Ammon's horn (tissue), 1 donor: Measurements from ENCODE around the gene PPT2.
A peak's percentile ranks its signal among the peaks of the same experiment; 100 is the strongest.

Experiments
- DNase-seq: peaks from one replicate; pipeline ENCODE4 v3.0.0-alpha.2; 2016; ENCODE audit warnings: low spot score

The PPT2 gene

GRCh38 chr6:32153564-32154513 is at the start of gene PPT2:
Gene PPT2, plus strand, starts transcription at chr6:32154141. Its CDS starts 454 bp downstream, at chr6:32154595.
- peak; percentile 95 for DNase-seq

GRCh38 chr6:32105433-32105832 is 48.5 kb upstream of the PPT2 start:
- no peak for DNase-seq

- no peak for DNase-seq
Measured at GRCh38 chr6:32107406-32107805, 46.5 kb upstream of the PPT2 start.

- DNase-seq: no peak
Measured at GRCh38 chr6:32108094-32108627, 45.8 kb upstream of the PPT2 start.

- no peak for DNase-seq
Measured at GRCh38 chr6:32108727-32109113, 45.2 kb upstream of the PPT2 start.

- no peak for DNase-seq
Measured at GRCh38 chr6:32109114-32109764, 44.7 kb upstream of the PPT2 start, which contains the start of gene TNXB. Gene TNXB, minus strand, starts transcription at chr6:32109338. Its CDS starts 11,140 bp downstream, at chr6:32098198.

GRCh38 chr6:32109765-32110160 is 44.2 kb upstream of the PPT2 start:
- no peak for DNase-seq

GRCh38 chr6:32110632-32111031 is 43.3 kb upstream of the PPT2 start:
- no peak for DNase-seq

GRCh38 chr6:32111424-32112066 is 42.4 kb upstream of the PPT2 start:
- DNase-seq: no peak

GRCh38 chr6:32112431-32112980 is 41.4 kb upstream of the PPT2 start:
- no peak for DNase-seq

GRCh38 chr6:32113386-32114352 is 40.3 kb upstream of the PPT2 start:
- DNase-seq: peak; percentile 82

- no peak for DNase-seq
Measured at GRCh38 chr6:32114796-32115195, 39.1 kb upstream of the PPT2 start.

GRCh38 chr6:32115623-32116022 is 38.3 kb upstream of the PPT2 start:
- DNase-seq: no peak

- DNase-seq: no peak
Measured at GRCh38 chr6:32116674-32117073, 37.3 kb upstream of the PPT2 start.

GRCh38 chr6:32117461-32117860 is 36.5 kb upstream of the PPT2 start:
- no peak for DNase-seq

- DNase-seq: peak; percentile 94
Measured at GRCh38 chr6:32118782-32119628, 34.9 kb upstream of the PPT2 start.

- DNase-seq: no peak
Measured at GRCh38 chr6:32120573-32121059, 33.3 kb upstream of the PPT2 start.

GRCh38 chr6:32123681-32124080 is 30.3 kb upstream of the PPT2 start:
- no peak for DNase-seq

GRCh38 chr6:32126880-32127279 is 27.1 kb upstream of the PPT2 start:
- no peak for DNase-seq

GRCh38 chr6:32127409-32127716 is 26.6 kb upstream of the PPT2 start:
- no peak for DNase-seq
